Keratinocyte (primary cell): Measurements from ENCODE around the gene KRTAP1-5. TPM values are rescaled to one million over a fixed set of nuclear protein-coding genes. Genes with fewer than 3 reads are reported as not detected.

Source experiments
- DNase-seq: peaks from one replicate; pipeline ENCODE4 v3.0.0-alpha.2; 2011; ENCODE audit warnings: low read depth, missing footprints, low spot score
- FAIRE-seq: peaks from 2 replicates; lab custom pipeline; 2011; peaks lifted over from hg19 to GRCh38; lab: Jason Lieb, UNC
- H2AFZ ChIP-seq: 2 replicates; pipeline ENCODE4 v1.6.0; 2012; ENCODE audit warnings: low read length, control low read depth, inconsistent platforms; ENCODE audit not compliant: control insufficient read depth
- H3K27ac ChIP-seq: 2 replicates; pipeline ENCODE4 v1.5.1; 2011; ENCODE audit warnings: low read length; ENCODE audit not compliant: control insufficient read depth, insufficient read depth
- H3K27me3 ChIP-seq: 3 replicates; pipeline ENCODE4 v1.6.0; 2011; ENCODE audit warnings: low read length; ENCODE audit not compliant: control insufficient read depth, insufficient read depth; ENCODE audit errors: extremely low read depth
- H3K36me3 ChIP-seq, 2 experiments: 2 replicates in 1 of 2; 3 replicates in 1 of 2; pipeline ENCODE4 v1.5.1; 2011; ENCODE audit warnings: low read length in 2 of 2, mild to moderate bottlenecking in 1 of 2; ENCODE audit not compliant: control insufficient read depth in 2 of 2, insufficient read depth in 2 of 2; ENCODE audit errors: extremely low read depth in 1 of 2
- H3K4me1 ChIP-seq: 3 replicates; pipeline ENCODE4 v1.5.1; 2011; ENCODE audit warnings: low read length; ENCODE audit not compliant: control insufficient read depth, insufficient read depth; ENCODE audit errors: extremely low read depth
- H3K4me2 ChIP-seq: 3 replicates; pipeline ENCODE4 v1.6.0; 2011; ENCODE audit warnings: low read depth, low read length; ENCODE audit not compliant: control insufficient read depth, insufficient read depth; ENCODE audit errors: extremely low read depth
- H3K4me3 ChIP-seq, 3 experiments: fragments of 200-600 bp in 1 of 3; sonication (generic) in 1 of 3; 2 replicates in 2 of 3; 3 replicates in 1 of 3; pipeline ENCODE4 v1.5.1; 2011 to 2016; ENCODE audit warnings: low read length in 3 of 3, mild to moderate bottlenecking in 3 of 3, control low read depth in 2 of 3, inconsistent platforms in 1 of 3, low read depth in 1 of 3, mixed read lengths in 1 of 3, mixed run types in 1 of 3, moderate library complexity in 1 of 3; ENCODE audit not compliant: control insufficient read depth in 2 of 3, insufficient read depth in 2 of 3; ENCODE audit errors: extremely low read depth in 1 of 3
- H3K79me2 ChIP-seq: 2 replicates; pipeline ENCODE4 v1.6.0; 2012; ENCODE audit warnings: low read length; ENCODE audit not compliant: control insufficient read depth, insufficient read depth
- H3K9ac ChIP-seq: 3 replicates; pipeline ENCODE4 v1.6.0; 2011; ENCODE audit warnings: low read length; ENCODE audit not compliant: control insufficient read depth, insufficient read depth; ENCODE audit errors: extremely low read depth
- H3K9me1 ChIP-seq: 3 replicates; pipeline ENCODE4 v1.6.0; 2011; ENCODE audit warnings: low read length; ENCODE audit not compliant: control insufficient read depth, insufficient read depth; ENCODE audit errors: extremely low read depth
- H3K9me3 ChIP-seq: 2 replicates; pipeline ENCODE4 v1.5.1; 2012; ENCODE audit warnings: low read depth, low read length; ENCODE audit not compliant: control insufficient read depth
- H4K20me1 ChIP-seq: 3 replicates; pipeline ENCODE4 v1.6.0; 2011; ENCODE audit warnings: low read length; ENCODE audit not compliant: control insufficient read depth, insufficient read depth; ENCODE audit errors: extremely low read depth
- CTCF ChIP-seq, 3 experiments: IDR thresholded peaks in 1 of 3; conservative IDR thresholded peaks in 1 of 3; optimal IDR thresholded peaks in 1 of 3; 2 replicates in 2 of 3; 3 replicates in 1 of 3; pipeline versions ENCODE3 to v1.5.1; 2011; ENCODE audit warnings: low read length in 3 of 3, mild to moderate bottlenecking in 3 of 3, moderate library complexity in 2 of 3, control low read depth in 1 of 3, inconsistent platforms in 1 of 3; ENCODE audit not compliant: insufficient read depth in 2 of 3; ENCODE audit errors: extremely low read depth in 1 of 3
- EZH2 ChIP-seq: IDR thresholded peaks from one replicate; pipeline ENCODE4 v1.6.1; 2012; ENCODE audit warnings: inconsistent platforms, mild to moderate bottlenecking, low read length, moderate library complexity
- dilution Hi-C: fragments of 300-500 bp; cut with MboI; formaldehyde crosslinking; loops from one replicate; pipeline ENCODE4 v1.7.0; 2020; ENCODE audit warnings: low sequenced_read_pairs; ENCODE audit not compliant: extremely low pct_ligation_motif_present
- polyA plus RNA-seq, 5 experiments: library from polyadenylated mRNA; depleted of rRNA in 3 of 5; stranded (reverse) in 3 of 5; stranded (forward) in 1 of 5; unstranded in 1 of 5; fragments of >200 nt; gene quantifications; 1 replicate in 1 of 5; 2 replicates in 3 of 5; 3 replicates in 1 of 5; pipeline versions ENCODE4 v1.2.1 to v1.2.3, GENCODE V29; 2011 to 2012; ENCODE audit warnings: missing spikeins in 2 of 5, low read depth in 1 of 5, low replicate concordance in 1 of 5

KRTAP1-5 gene
- polyA plus RNA-seq, 1 donor (not counting 4 experiments of a cell fraction or from before 2014, with no cell fraction given) = 0.08 TPM

- Histone ChIP-seq H3K9ac (no peak overlapping the region), H3K4me2 (peak overlapping the region; percentile 54), H3K27ac (no peak overlapping the region), H3K9me3 (no peaks in the 10 kb centered on the region), H4K20me1 (no peaks in the 10 kb centered on the region), H3K4me1 (peaks cover 3% of the 10 kb centered on the region), H3K9me1 (no peaks in the 10 kb centered on the region), H2AFZ (peak overlapping the region; percentile 78), H3K27me3 (no peaks in the 10 kb centered on the region), H3K79me2 (no peaks in the 10 kb centered on the region), H3K4me3 (no peak overlapping the region), H3K36me3 (no peaks in the 10 kb centered on the region)
- FAIRE-seq = peak; percentile 60
- TF ChIP-seq CTCF (optimal IDR thresholded peaks at IDR 0.05 in 1 of 3, IDR thresholded peaks at IDR 0.05 in 1 of 3, conservative IDR thresholded peaks at IDR 0.05 in 1 of 3; ENCODE audit: extremely low read depth in 1 of 3, insufficient read depth in 2 of 3, low read length in 3 of 3) = peak in 1 of 3 experiments; percentile 29
- TF ChIP-seq EZH2 = no peak
- DNase-seq = no peak
- dilution Hi-C loops = no loop called here
Measured at GRCh38 chr17:40986920-40987319, 40.1 kb downstream of the KRTAP1-5 start.

GRCh38 chr17:40984226-40984625, 42.8 kb downstream of the KRTAP1-5 start, which contains the start of gene KRT40:
KRT40 (minus strand) TSS chr17:40984326; CDS start chr17:40984273, 53 bp downstream.
- H2AFZ ChIP-seq = no peak within 1 kb of the TSS
- no peaks in the 10 kb centered on the region for H3K79me2 ChIP-seq
- H3K4me1 ChIP-seq = peaks cover 3% of the 10 kb centered on the region
- no peak within 1 kb of the TSS for H3K27ac ChIP-seq
- no peaks in the 10 kb centered on the region for H3K27me3 ChIP-seq
- H3K9ac ChIP-seq = no peak within 1 kb of the TSS
- no peak within 1 kb of the TSS for H3K4me2 ChIP-seq
- dilution Hi-C loops = no loop called here
- H3K9me3 ChIP-seq = no peaks in the 10 kb centered on the region
- no peak for DNase-seq
- H3K9me1 ChIP-seq = no peaks in the 10 kb centered on the region
- no peaks in the 10 kb centered on the region for H3K36me3 ChIP-seq
- H3K4me3 ChIP-seq = no peak within 1 kb of the TSS
- TF ChIP-seq CTCF (optimal IDR thresholded peaks at IDR 0.05 in 1 of 3, IDR thresholded peaks at IDR 0.05 in 1 of 3, conservative IDR thresholded peaks at IDR 0.05 in 1 of 3; ENCODE audit: extremely low read depth in 1 of 3, insufficient read depth in 2 of 3, low read length in 3 of 3) (no peak), EZH2 (no peak)
- FAIRE-seq = no peak
- H4K20me1 ChIP-seq = no peaks in the 10 kb centered on the region
